GM12878 (cell line): ENCODE data around the gene ADAMTS3. TPM values are rescaled to one million over a fixed set of nuclear protein-coding genes. Genes with fewer than 3 reads are reported as not detected.
A peak's percentile ranks its signal among the peaks of the same experiment; 100 is the strongest.

Experiments
- ATAC-seq: fragments of 200-7000 bp; cut with Tn5 transposase; 3 replicates; pipeline ENCODE4 v1.9.1; 2020; ENCODE audit warnings: mild to moderate bottlenecking, moderate library complexity
- BruUV-seq: library from RNA; stranded (reverse); fragments of 400-500 nt; replicated peaks from 2 replicates; lab custom pipeline; 2021; lab: Mats Ljungman, UMichigan
- CTCF ChIA-PET: fragments of 300-600 bp; sonication (Branson Sonifier 250); formaldehyde crosslinking; extraction: SDS; loops from one replicate; lab custom pipeline; 2021; ENCODE audit warnings: inconsistent platforms; lab: Yijun Ruan, JAX
- POLR2A ChIA-PET: fragments of 350-600 bp; formaldehyde crosslinking; extraction: SDS; loops from one replicate; lab custom pipeline; 2021; ENCODE audit warnings: inconsistent platforms; lab: Charles Lee
- RAD21 ChIA-PET: fragments of 300-600 bp; sonication (Branson Sonifier 250); formaldehyde crosslinking; loops from one replicate; lab custom pipeline; 2023; ENCODE audit warnings: antibody characterized with exemption; ENCODE audit not compliant: unreplicated experiment; lab: Charles Lee
- SMC1A ChIA-PET: fragments of 300-600 bp; sonication (Branson Sonifier 250); formaldehyde crosslinking; loops from one replicate; lab custom pipeline; 2023; ENCODE audit not compliant: unreplicated experiment, uncharacterized antibody; lab: Charles Lee
- DNase-seq: peaks from one replicate; pipeline ENCODE4 v3.0.0-alpha.2; 2011; ENCODE audit warnings: low read depth, low spot score
- FAIRE-seq: peaks from 3 replicates; lab custom pipeline; 2011; peaks lifted over from hg19 to GRCh38; lab: Jason Lieb, UNC
- H2AFZ ChIP-seq: 2 replicates; pipeline ENCODE4 v1.6.0; 2011; ENCODE audit warnings: low read depth, low read length, control low read depth; ENCODE audit not compliant: control insufficient read depth
- H3K27ac ChIP-seq: 2 replicates; pipeline ENCODE4 v1.5.1; 2011; ENCODE audit warnings: control low read depth; ENCODE audit not compliant: control insufficient read depth, insufficient read depth
- H3K27me3 ChIP-seq, 2 experiments: replicated peaks in 1 of 2; 2 replicates each; pipeline versions ENCODE4 v1.6.0 to v1.6.1; 2011; ENCODE audit warnings: low read length in 1 of 2; ENCODE audit not compliant: control insufficient read depth in 2 of 2, insufficient read depth in 2 of 2
- H3K36me3 ChIP-seq, 2 experiments: 2 replicates each; pipeline ENCODE4 v1.5.1; 2011; ENCODE audit warnings: low read length in 1 of 2; ENCODE audit not compliant: control insufficient read depth in 2 of 2, insufficient read depth in 2 of 2
- H3K4me1 ChIP-seq: 2 replicates; pipeline ENCODE4 v1.6.1; 2011; ENCODE audit warnings: mild to moderate bottlenecking, low read length, moderate library complexity, mixed read lengths; ENCODE audit not compliant: control insufficient read depth, insufficient read depth
- H3K4me2 ChIP-seq: 2 replicates; pipeline ENCODE4 v1.6.0; 2011; ENCODE audit warnings: control low read depth; ENCODE audit not compliant: control insufficient read depth, insufficient read depth
- H3K4me3 ChIP-seq: fragments of 200-600 bp; sonication (generic); 2 replicates; pipeline ENCODE4 v1.5.1; 2016
- H3K79me2 ChIP-seq: 2 replicates; pipeline ENCODE4 v1.6.0; 2011; ENCODE audit warnings: low read length; ENCODE audit not compliant: control insufficient read depth, insufficient read depth
- H3K9ac ChIP-seq: 2 replicates; pipeline ENCODE4 v1.8.0; 2011; ENCODE audit warnings: low read length, control low read depth, mixed read lengths; ENCODE audit not compliant: control insufficient read depth, insufficient read depth
- H3K9me3 ChIP-seq: replicated peaks from 3 replicates; pipeline ENCODE4 v1.5.1; 2011; ENCODE audit warnings: mild to moderate bottlenecking, low read length; ENCODE audit not compliant: control insufficient read depth, insufficient read depth
- H4K20me1 ChIP-seq: 2 replicates; pipeline ENCODE4 v1.6.0; 2011; ENCODE audit not compliant: control insufficient read depth, insufficient read depth
- EZH2 ChIP-seq: IDR thresholded peaks from 2 replicates; pipeline ENCODE4 v1.6.1; 2012; ENCODE audit warnings: low read depth, mild to moderate bottlenecking, control low read depth, inconsistent platforms, low read length, borderline replicate concordance; ENCODE audit not compliant: control insufficient read depth
- GATAD2B ChIP-seq: fragments of 450-650 bp; conservative IDR thresholded peaks from 2 replicates; pipeline ENCODE4 v1.6.1; 2017; ENCODE audit warnings: low read depth, mild to moderate bottlenecking, moderate library complexity
- IRF4 ChIP-seq: IDR thresholded peaks from 2 replicates; pipeline ENCODE4 v1.6.1; 2011; ENCODE audit warnings: low read depth, low read length
- KAT2A ChIP-seq: conservative IDR thresholded peaks from 2 replicates; pipeline ENCODE4 v1.6.1; 2011; ENCODE audit warnings: low read depth, low read length; ENCODE audit not compliant: control insufficient read depth
- PML ChIP-seq: IDR thresholded peaks from 2 replicates; pipeline ENCODE4 v1.6.1; 2012; ENCODE audit warnings: low read length, inconsistent platforms
- POLR2AphosphoS2 ChIP-seq: IDR thresholded peaks from 2 replicates; pipeline ENCODE4 v1.6.1; 2011; ENCODE audit warnings: low read depth, mild to moderate bottlenecking, low read length, improper control_type of control experiment, moderate library complexity
- RAD51 ChIP-seq: fragments of 450-650 bp; IDR thresholded peaks from 2 replicates; pipeline ENCODE4 v1.6.1; 2016; ENCODE audit warnings: moderate library complexity, mild to moderate bottlenecking, inconsistent platforms
- SMC3 ChIP-seq: IDR thresholded peaks from 2 replicates; pipeline ENCODE4 v1.6.1; 2011; ENCODE audit warnings: low read length, improper control_type of control experiment, borderline replicate concordance
- SRF ChIP-seq, 2 experiments: IDR thresholded peaks; 2 replicates each; pipeline ENCODE4 v1.6.1; 2011; ENCODE audit warnings: low read depth in 2 of 2, low read length in 2 of 2, mild to moderate bottlenecking in 1 of 2, moderate library complexity in 1 of 2
- STAT3 ChIP-seq: IDR thresholded peaks from 2 replicates; pipeline ENCODE4 v1.6.1; 2011; ENCODE audit warnings: low read depth, low read length, improper control_type of control experiment
- YY1 ChIP-seq: IDR thresholded peaks from 2 replicates; pipeline ENCODE4 v1.6.1; 2011; ENCODE audit warnings: low read depth, mild to moderate bottlenecking, low read length
- WGBS: methylation state at CpG from one replicate; pipeline ENCODE4 v1.1.6; 2016; ENCODE audit warnings: low lambda C conversion rate; ENCODE audit not compliant: insufficient replicate concordance, insufficient coverage; ENCODE audit errors: missing lambda C conversion rate; 5-methylcytosine and 5-hydroxymethylcytosine counted together
- in situ Hi-C: fragments of 300-500 bp; cut with MboI; formaldehyde crosslinking; loops from 9 replicates; pipeline ENCODE4 v1.14.3; 2018; ENCODE audit warnings: mixed read lengths
- intact Hi-C: fragments of 100-400 bp; cut with micrococcal nuclease; formaldehyde crosslinking; loops from one replicate; pipeline ENCODE4 v1.14.2; 2022; ENCODE audit not compliant: unreplicated experiment
- polyA plus RNA-seq, 11 experiments: library from polyadenylated mRNA; depleted of rRNA in 4 of 11; unstranded in 6 of 11; stranded (reverse) in 5 of 11; fragments of >200 nt; fragmentation: Nextera tagmentation in 4 of 11; fragmentation: Illumina TruSeq in 1 of 11; extraction: Ambion mirVana in 4 of 11; extraction: Trizol in 1 of 11; gene quantifications; 1 replicate in 1 of 11; 2 replicates in 10 of 11; pipeline versions ENCODE4 v1.2.1 to v1.2.3, GENCODE V29; 2011 to 2016; ENCODE audit warnings: inconsistent platforms in 2 of 11, missing spikeins in 2 of 11, low read depth in 1 of 11
- total RNA-seq, 4 experiments: library from RNA; depleted of rRNA in 3 of 4; stranded (reverse); fragments of >200 nt in 3 of 4; fragmentation: Illumina TruSeq in 1 of 4; extraction: Trizol in 1 of 4; gene quantifications; 2 replicates each; pipeline versions ENCODE4 v1.2.1 to v1.2.3, GENCODE V29; 2013 to 2021
- TF ChIP-seq, protein P1 (sequence below): fragments of 450-650 bp; IDR thresholded peaks from 2 replicates; pipeline ENCODE4 v1.6.1; 2017; ENCODE audit warnings: borderline replicate concordance
- TF ChIP-seq, protein P2 (sequence below): fragments of 450-650 bp; IDR thresholded peaks from 2 replicates; pipeline ENCODE4 v1.6.1; 2016; ENCODE audit warnings: mild to moderate bottlenecking
- TF ChIP-seq, protein P3 (sequence below): fragments of 450-650 bp; IDR thresholded peaks from 2 replicates; pipeline ENCODE4 v1.6.1; 2017; ENCODE audit warnings: mild to moderate bottlenecking, moderate library complexity

Gene ADAMTS3
- total and polyA plus RNA-seq, 10 of the 15 experiments (the other 5 are each of a cell fraction or from before 2014, with no cell fraction given), result under 0.01 to 0.07 (median 0.02) TPM; not detected in 6

DNA sequence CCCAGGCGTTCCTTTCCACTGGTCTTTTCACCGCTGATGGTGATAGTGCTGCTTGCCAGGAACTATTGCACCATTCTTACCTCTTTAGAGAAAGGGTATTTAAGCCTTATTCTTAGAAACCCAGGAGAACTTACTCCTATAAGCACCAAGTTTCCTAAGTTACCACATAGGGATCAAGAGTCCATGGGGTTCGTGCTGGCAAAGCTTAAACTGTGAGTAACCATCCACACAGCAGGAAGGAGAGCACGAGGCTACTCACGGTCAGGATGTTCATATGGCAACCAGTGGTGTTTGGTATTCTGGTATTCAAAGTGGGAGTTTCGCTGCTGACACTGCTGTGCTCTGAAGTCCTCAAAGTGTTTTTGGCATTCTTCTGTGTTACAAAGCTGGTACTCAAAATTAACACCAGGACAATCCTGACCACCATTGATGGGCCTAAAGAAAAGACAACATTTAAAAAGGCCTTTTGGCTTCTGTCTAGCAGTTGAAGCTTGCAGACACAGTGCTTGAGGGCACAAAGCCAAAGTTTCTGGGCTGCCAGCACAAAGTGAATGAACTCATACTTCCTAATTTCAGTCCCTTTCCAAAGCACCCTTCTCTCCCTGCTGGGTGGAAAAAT lies 256.9 kb downstream of the ADAMTS3 start:
- CTCF ChIA-PET, result interaction anchor here (1.6 to 1.7 kb wide), 2 partner anchors 9 to 14 kb away, joined by 5 to 14 read pairs; no protein-coding TSS in a partner anchor
- POLR2A ChIA-PET, result no interaction called here
- no peaks in the 10 kb centered on the region for H3K36me3 ChIP-seq
- H3K9me3 ChIP-seq, result no peaks in the 10 kb centered on the region
- H3K79me2 ChIP-seq, result no peaks in the 10 kb centered on the region
- FAIRE-seq (no peak), ATAC-seq (peak; percentile 51; the same call in 2 of the 3 replicates), DNase-seq (no peak)
- SMC1A ChIA-PET, result interaction anchor here (0.7 to 1.1 kb wide), 2 partner anchors 10 to 12 kb away, joined by 3 read pairs; no protein-coding TSS in a partner anchor
- intact Hi-C loops (no loop called here), in situ Hi-C loops (loop anchor here (25.0 kb wide), 1 partner anchor 700 kb away; no protein-coding TSS in a partner anchor)
- WGBS, result 13% methylated on average over 6 of the region's 6 CpGs
- H3K4me1 ChIP-seq, result no peaks in the 10 kb centered on the region
- no peaks in the 10 kb centered on the region for H4K20me1 ChIP-seq
- RAD21 ChIA-PET, result interaction anchor here (1.4 kb wide), 1 partner anchor 26 kb away, joined by 3 read pairs; no protein-coding TSS in a partner anchor
- no peak for TF ChIP-seq RAD51
- TF ChIP-seq IRF4, result no peak
- no peak for TF ChIP-seq KAT2A
- no peak for TF ChIP-seq EZH2
- TF ChIP-seq, protein P1, sequence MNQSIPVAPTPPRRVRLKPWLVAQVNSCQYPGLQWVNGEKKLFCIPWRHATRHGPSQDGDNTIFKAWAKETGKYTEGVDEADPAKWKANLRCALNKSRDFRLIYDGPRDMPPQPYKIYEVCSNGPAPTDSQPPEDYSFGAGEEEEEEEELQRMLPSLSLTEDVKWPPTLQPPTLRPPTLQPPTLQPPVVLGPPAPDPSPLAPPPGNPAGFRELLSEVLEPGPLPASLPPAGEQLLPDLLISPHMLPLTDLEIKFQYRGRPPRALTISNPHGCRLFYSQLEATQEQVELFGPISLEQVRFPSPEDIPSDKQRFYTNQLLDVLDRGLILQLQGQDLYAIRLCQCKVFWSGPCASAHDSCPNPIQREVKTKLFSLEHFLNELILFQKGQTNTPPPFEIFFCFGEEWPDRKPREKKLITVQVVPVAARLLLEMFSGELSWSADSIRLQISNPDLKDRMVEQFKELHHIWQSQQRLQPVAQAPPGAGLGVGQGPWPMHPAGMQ, result no peak
- TF ChIP-seq SRF (IDR thresholded peaks at IDR 0.05; ENCODE audit: low read depth in 2 of 2, low read length in 2 of 2), result no peak
- no peak for TF ChIP-seq YY1
- TF ChIP-seq, protein P2, sequence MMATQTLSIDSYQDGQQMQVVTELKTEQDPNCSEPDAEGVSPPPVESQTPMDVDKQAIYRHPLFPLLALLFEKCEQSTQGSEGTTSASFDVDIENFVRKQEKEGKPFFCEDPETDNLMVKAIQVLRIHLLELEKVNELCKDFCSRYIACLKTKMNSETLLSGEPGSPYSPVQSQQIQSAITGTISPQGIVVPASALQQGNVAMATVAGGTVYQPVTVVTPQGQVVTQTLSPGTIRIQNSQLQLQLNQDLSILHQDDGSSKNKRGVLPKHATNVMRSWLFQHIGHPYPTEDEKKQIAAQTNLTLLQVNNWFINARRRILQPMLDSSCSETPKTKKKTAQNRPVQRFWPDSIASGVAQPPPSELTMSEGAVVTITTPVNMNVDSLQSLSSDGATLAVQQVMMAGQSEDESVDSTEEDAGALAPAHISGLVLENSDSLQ, result no peak
- no peak for TF ChIP-seq PML
- TF ChIP-seq GATAD2B, result no peak
- TF ChIP-seq SMC3, result no peak
- TF ChIP-seq, protein P3, sequence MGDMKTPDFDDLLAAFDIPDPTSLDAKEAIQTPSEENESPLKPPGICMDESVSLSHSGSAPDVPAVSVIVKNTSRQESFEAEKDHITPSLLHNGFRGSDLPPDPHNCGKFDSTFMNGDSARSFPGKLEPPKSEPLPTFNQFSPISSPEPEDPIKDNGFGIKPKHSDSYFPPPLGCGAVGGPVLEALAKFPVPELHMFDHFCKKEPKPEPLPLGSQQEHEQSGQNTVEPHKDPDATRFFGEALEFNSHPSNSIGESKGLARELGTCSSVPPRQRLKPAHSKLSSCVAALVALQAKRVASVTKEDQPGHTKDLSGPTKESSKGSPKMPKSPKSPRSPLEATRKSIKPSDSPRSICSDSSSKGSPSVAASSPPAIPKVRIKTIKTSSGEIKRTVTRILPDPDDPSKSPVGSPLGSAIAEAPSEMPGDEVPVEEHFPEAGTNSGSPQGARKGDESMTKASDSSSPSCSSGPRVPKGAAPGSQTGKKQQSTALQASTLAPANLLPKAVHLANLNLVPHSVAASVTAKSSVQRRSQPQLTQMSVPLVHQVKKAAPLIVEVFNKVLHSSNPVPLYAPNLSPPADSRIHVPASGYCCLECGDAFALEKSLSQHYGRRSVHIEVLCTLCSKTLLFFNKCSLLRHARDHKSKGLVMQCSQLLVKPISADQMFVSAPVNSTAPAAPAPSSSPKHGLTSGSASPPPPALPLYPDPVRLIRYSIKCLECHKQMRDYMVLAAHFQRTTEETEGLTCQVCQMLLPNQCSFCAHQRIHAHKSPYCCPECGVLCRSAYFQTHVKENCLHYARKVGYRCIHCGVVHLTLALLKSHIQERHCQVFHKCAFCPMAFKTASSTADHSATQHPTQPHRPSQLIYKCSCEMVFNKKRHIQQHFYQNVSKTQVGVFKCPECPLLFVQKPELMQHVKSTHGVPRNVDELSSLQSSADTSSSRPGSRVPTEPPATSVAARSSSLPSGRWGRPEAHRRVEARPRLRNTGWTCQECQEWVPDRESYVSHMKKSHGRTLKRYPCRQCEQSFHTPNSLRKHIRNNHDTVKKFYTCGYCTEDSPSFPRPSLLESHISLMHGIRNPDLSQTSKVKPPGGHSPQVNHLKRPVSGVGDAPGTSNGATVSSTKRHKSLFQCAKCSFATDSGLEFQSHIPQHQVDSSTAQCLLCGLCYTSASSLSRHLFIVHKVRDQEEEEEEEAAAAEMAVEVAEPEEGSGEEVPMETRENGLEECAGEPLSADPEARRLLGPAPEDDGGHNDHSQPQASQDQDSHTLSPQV, result no peak
- no peak for TF ChIP-seq POLR2AphosphoS2
- no peak for TF ChIP-seq STAT3
- no peak overlapping the region for H3K9ac ChIP-seq
- no peak overlapping the region for H2AFZ ChIP-seq
- no peaks in the 10 kb centered on the region for H3K27me3 ChIP-seq
- H3K4me2 ChIP-seq, result no peak overlapping the region
- H3K4me3 ChIP-seq, result no peak overlapping the region
- no peak overlapping the region for H3K27ac ChIP-seq
- no TSS peak for BruUV-seq
